Measurements from ENCODE around the gene OR1D5.

Gene OR1D5

GRCh38 chr17:3025421-3026124 is 37.8 kb downstream of the OR1D5 start:
- Histone ChIP-seq H3K27ac (ENCODE audit: low read depth in 2 of 2, low read length in 2 of 2) (no peak overlapping the region), H3K36me3 (ENCODE audit: control insufficient read depth in 2 of 2, insufficient read depth in 2 of 2, low read length in 2 of 2) (peaks cover 36 to 38% of the 10 kb centered on the region in 2 donors), H3K9me3 (ENCODE audit: control insufficient read depth in 2 of 2, low read length in 2 of 2) (peaks cover 4 to 7% of the 10 kb centered on the region in 2 donors), H3K9ac (ENCODE audit: low read depth in 1 of 2, low read length in 2 of 2) (no peak overlapping the region), H3K4me3 (ENCODE audit: low read length in 2 of 2) (no peak overlapping the region), H3K27me3 (ENCODE audit: control insufficient read depth in 2 of 2, insufficient read depth in 2 of 2, low read length in 2 of 2) (no peaks in the 10 kb centered on the region), H3K4me1 (ENCODE audit: control insufficient read depth in 2 of 2, insufficient read depth in 2 of 2, low read length in 2 of 2) (no peaks in the 10 kb centered on the region)

- no peak overlapping the region for H3K4me3 ChIP-seq (ENCODE audit: low read length in 2 of 2)
- H3K27me3 ChIP-seq (ENCODE audit: control insufficient read depth in 2 of 2, insufficient read depth in 2 of 2, low read length in 2 of 2) = no peaks in the 10 kb centered on the region
- H3K4me1 ChIP-seq (ENCODE audit: control insufficient read depth in 2 of 2, insufficient read depth in 2 of 2, low read length in 2 of 2) = no peaks in the 10 kb centered on the region
- H3K9me3 ChIP-seq (ENCODE audit: control insufficient read depth in 2 of 2, low read length in 2 of 2) = peaks cover 4 to 7% of the 10 kb centered on the region in 2 donors
- no peak overlapping the region for H3K9ac ChIP-seq (ENCODE audit: low read depth in 1 of 2, low read length in 2 of 2)
- no peak overlapping the region for H3K27ac ChIP-seq (ENCODE audit: low read depth in 2 of 2, low read length in 2 of 2)
- peaks cover 38 to 40% of the 10 kb centered on the region in 2 donors for H3K36me3 ChIP-seq (ENCODE audit: control insufficient read depth in 2 of 2, insufficient read depth in 2 of 2, low read length in 2 of 2)
Observed at GRCh38 chr17:3024346-3024745, 39.1 kb downstream of the OR1D5 start.

GRCh38 chr17:3022197-3022596 is 41.2 kb downstream of the OR1D5 start:
- Histone ChIP-seq H3K9me3 (ENCODE audit: control insufficient read depth in 2 of 2, low read length in 2 of 2) (peaks cover 4 to 7% of the 10 kb centered on the region in 2 donors), H3K4me1 (ENCODE audit: control insufficient read depth in 2 of 2, insufficient read depth in 2 of 2, low read length in 2 of 2) (no peaks in the 10 kb centered on the region), H3K4me3 (ENCODE audit: low read length in 2 of 2) (no peak overlapping the region), H3K9ac (ENCODE audit: low read depth in 1 of 2, low read length in 2 of 2) (no peak overlapping the region), H3K36me3 (ENCODE audit: control insufficient read depth in 2 of 2, insufficient read depth in 2 of 2, low read length in 2 of 2) (peaks cover 31 to 34% of the 10 kb centered on the region in 2 donors), H3K27me3 (ENCODE audit: control insufficient read depth in 2 of 2, insufficient read depth in 2 of 2, low read length in 2 of 2) (no peaks in the 10 kb centered on the region), H3K27ac (ENCODE audit: low read depth in 2 of 2, low read length in 2 of 2) (no peak overlapping the region)

GRCh38 chr17:3020381-3020780 is 43.0 kb downstream of the OR1D5 start:
- Histone ChIP-seq H3K9me3 (ENCODE audit: control insufficient read depth in 2 of 2, low read length in 2 of 2) (peaks cover 4 to 7% of the 10 kb centered on the region in 2 donors), H3K27me3 (ENCODE audit: control insufficient read depth in 2 of 2, insufficient read depth in 2 of 2, low read length in 2 of 2) (no peaks in the 10 kb centered on the region), H3K27ac (ENCODE audit: low read depth in 2 of 2, low read length in 2 of 2) (no peak overlapping the region), H3K36me3 (ENCODE audit: control insufficient read depth in 2 of 2, insufficient read depth in 2 of 2, low read length in 2 of 2) (peaks cover 21 to 29% of the 10 kb centered on the region in 2 donors), H3K9ac (ENCODE audit: low read depth in 1 of 2, low read length in 2 of 2) (no peak overlapping the region), H3K4me1 (ENCODE audit: control insufficient read depth in 2 of 2, insufficient read depth in 2 of 2, low read length in 2 of 2) (no peaks in the 10 kb centered on the region), H3K4me3 (ENCODE audit: low read length in 2 of 2) (no peak overlapping the region)

- H3K27me3 ChIP-seq (ENCODE audit: control insufficient read depth in 2 of 2, insufficient read depth in 2 of 2, low read length in 2 of 2) = no peaks in the 10 kb centered on the region
- H3K9me3 ChIP-seq (ENCODE audit: control insufficient read depth in 2 of 2, low read length in 2 of 2) = peaks cover 4 to 7% of the 10 kb centered on the region in 2 donors
- H3K4me3 ChIP-seq (ENCODE audit: low read length in 2 of 2) = no peak overlapping the region
- peaks cover 26 to 29% of the 10 kb centered on the region in 2 donors for H3K36me3 ChIP-seq (ENCODE audit: control insufficient read depth in 2 of 2, insufficient read depth in 2 of 2, low read length in 2 of 2)
- H3K27ac ChIP-seq (ENCODE audit: low read depth in 2 of 2, low read length in 2 of 2) = no peak overlapping the region
- no peak overlapping the region for H3K9ac ChIP-seq (ENCODE audit: low read depth in 1 of 2, low read length in 2 of 2)
- no peaks in the 10 kb centered on the region for H3K4me1 ChIP-seq (ENCODE audit: control insufficient read depth in 2 of 2, insufficient read depth in 2 of 2, low read length in 2 of 2)
Observed at GRCh38 chr17:3019761-3020160, 43.6 kb downstream of the OR1D5 start.

GRCh38 chr17:3017936-3018335 is 45.5 kb downstream of the OR1D5 start:
- Histone ChIP-seq H3K27me3 (ENCODE audit: control insufficient read depth in 2 of 2, insufficient read depth in 2 of 2, low read length in 2 of 2) (no peaks in the 10 kb centered on the region), H3K9ac (ENCODE audit: low read depth in 1 of 2, low read length in 2 of 2) (no peak overlapping the region), H3K36me3 (ENCODE audit: control insufficient read depth in 2 of 2, insufficient read depth in 2 of 2, low read length in 2 of 2) (peaks cover 24 to 26% of the 10 kb centered on the region in 2 donors), H3K4me3 (ENCODE audit: low read length in 2 of 2) (no peak overlapping the region), H3K4me1 (ENCODE audit: control insufficient read depth in 2 of 2, insufficient read depth in 2 of 2, low read length in 2 of 2) (no peaks in the 10 kb centered on the region), H3K27ac (ENCODE audit: low read depth in 2 of 2, low read length in 2 of 2) (no peak overlapping the region), H3K9me3 (ENCODE audit: control insufficient read depth in 2 of 2, low read length in 2 of 2) (peaks cover 0 to 5% of the 10 kb centered on the region in 2 donors)

- Histone ChIP-seq H3K27me3 (ENCODE audit: control insufficient read depth in 2 of 2, insufficient read depth in 2 of 2, low read length in 2 of 2) (no peaks in the 10 kb centered on the region), H3K36me3 (ENCODE audit: control insufficient read depth in 2 of 2, insufficient read depth in 2 of 2, low read length in 2 of 2) (peaks cover 16 to 24% of the 10 kb centered on the region in 2 donors), H3K9ac (ENCODE audit: low read depth in 1 of 2, low read length in 2 of 2) (no peak overlapping the region), H3K27ac (ENCODE audit: low read depth in 2 of 2, low read length in 2 of 2) (no peak overlapping the region), H3K4me1 (ENCODE audit: control insufficient read depth in 2 of 2, insufficient read depth in 2 of 2, low read length in 2 of 2) (peaks cover 0 to 7% of the 10 kb centered on the region in 2 donors), H3K9me3 (ENCODE audit: control insufficient read depth in 2 of 2, low read length in 2 of 2) (no peaks in the 10 kb centered on the region), H3K4me3 (ENCODE audit: low read length in 2 of 2) (no peak overlapping the region)
Observed at GRCh38 chr17:3015890-3016289, 47.5 kb downstream of the OR1D5 start.

GRCh38 chr17:3012926-3013581 is 50.4 kb downstream of the OR1D5 start:
- Histone ChIP-seq H3K9me3 (ENCODE audit: control insufficient read depth in 2 of 2, low read length in 2 of 2) (no peaks in the 10 kb centered on the region), H3K27ac (ENCODE audit: low read depth in 2 of 2, low read length in 2 of 2) (no peak overlapping the region), H3K4me3 (ENCODE audit: low read length in 2 of 2) (no peak overlapping the region), H3K27me3 (ENCODE audit: control insufficient read depth in 2 of 2, insufficient read depth in 2 of 2, low read length in 2 of 2) (no peaks in the 10 kb centered on the region), H3K9ac (ENCODE audit: low read depth in 1 of 2, low read length in 2 of 2) (no peak overlapping the region), H3K36me3 (ENCODE audit: control insufficient read depth in 2 of 2, insufficient read depth in 2 of 2, low read length in 2 of 2) (peaks cover 13 to 17% of the 10 kb centered on the region in 2 donors), H3K4me1 (ENCODE audit: control insufficient read depth in 2 of 2, insufficient read depth in 2 of 2, low read length in 2 of 2) (peaks cover 0 to 7% of the 10 kb centered on the region in 2 donors)
